Astrocyte of the spinal cord (primary cell): ENCODE results near the gene ERC1.

Experiments
- DNase-seq: peaks from one replicate; pipeline ENCODE4 v3.0.0; 2011; ENCODE audit warnings: low read depth, low spot score
- H3K4me3 ChIP-seq: 2 replicates; pipeline ENCODE4 v1.5.1; 2011; ENCODE audit warnings: low read depth, mild to moderate bottlenecking, low read length, moderate library complexity
- in situ Hi-C: cut with HindIII; loops from 2 replicates; pipeline ENCODE4 v1.10.0; 2017; ENCODE audit warnings: low sequenced_read_pairs
- TF ChIP-seq, protein P1 (sequence below): IDR thresholded peaks from 2 replicates; pipeline ENCODE4 v1.5.1; 2012; ENCODE audit warnings: low read depth, mild to moderate bottlenecking, low read length, inconsistent platforms

ERC1 gene

DNA sequence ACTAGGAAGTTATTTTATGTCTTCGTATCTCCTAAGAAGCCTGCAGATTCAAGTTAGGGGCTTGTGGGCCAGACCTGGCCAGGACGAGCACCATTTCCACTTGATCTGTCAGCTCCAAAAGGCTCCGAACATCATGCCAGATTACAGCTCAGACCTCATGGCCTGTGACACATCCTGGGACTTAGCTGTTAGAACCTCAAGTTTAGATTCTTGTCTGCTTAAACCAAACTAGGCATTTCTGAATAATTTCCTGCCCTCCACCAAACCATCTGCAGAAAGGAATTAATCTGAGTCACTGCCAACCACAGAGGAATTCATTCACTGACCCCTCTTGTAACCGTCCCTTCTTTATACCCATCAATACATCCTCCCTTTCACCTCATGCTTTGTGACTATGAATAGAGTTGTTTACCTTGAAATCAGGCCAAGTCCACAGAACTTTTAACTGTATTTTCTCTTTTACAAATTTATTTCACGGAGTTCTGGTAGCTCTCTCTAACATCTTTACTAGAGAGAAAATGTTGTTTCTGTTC lies 483.1 kb downstream of the ERC1 start:
- H3K4me3 ChIP-seq: no peak overlapping the region
- in situ Hi-C loops: no loop called here
- DNase-seq: peak; percentile 97
- TF ChIP-seq, protein P1, sequence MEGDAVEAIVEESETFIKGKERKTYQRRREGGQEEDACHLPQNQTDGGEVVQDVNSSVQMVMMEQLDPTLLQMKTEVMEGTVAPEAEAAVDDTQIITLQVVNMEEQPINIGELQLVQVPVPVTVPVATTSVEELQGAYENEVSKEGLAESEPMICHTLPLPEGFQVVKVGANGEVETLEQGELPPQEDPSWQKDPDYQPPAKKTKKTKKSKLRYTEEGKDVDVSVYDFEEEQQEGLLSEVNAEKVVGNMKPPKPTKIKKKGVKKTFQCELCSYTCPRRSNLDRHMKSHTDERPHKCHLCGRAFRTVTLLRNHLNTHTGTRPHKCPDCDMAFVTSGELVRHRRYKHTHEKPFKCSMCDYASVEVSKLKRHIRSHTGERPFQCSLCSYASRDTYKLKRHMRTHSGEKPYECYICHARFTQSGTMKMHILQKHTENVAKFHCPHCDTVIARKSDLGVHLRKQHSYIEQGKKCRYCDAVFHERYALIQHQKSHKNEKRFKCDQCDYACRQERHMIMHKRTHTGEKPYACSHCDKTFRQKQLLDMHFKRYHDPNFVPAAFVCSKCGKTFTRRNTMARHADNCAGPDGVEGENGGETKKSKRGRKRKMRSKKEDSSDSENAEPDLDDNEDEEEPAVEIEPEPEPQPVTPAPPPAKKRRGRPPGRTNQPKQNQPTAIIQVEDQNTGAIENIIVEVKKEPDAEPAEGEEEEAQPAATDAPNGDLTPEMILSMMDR: no peak

DNA sequence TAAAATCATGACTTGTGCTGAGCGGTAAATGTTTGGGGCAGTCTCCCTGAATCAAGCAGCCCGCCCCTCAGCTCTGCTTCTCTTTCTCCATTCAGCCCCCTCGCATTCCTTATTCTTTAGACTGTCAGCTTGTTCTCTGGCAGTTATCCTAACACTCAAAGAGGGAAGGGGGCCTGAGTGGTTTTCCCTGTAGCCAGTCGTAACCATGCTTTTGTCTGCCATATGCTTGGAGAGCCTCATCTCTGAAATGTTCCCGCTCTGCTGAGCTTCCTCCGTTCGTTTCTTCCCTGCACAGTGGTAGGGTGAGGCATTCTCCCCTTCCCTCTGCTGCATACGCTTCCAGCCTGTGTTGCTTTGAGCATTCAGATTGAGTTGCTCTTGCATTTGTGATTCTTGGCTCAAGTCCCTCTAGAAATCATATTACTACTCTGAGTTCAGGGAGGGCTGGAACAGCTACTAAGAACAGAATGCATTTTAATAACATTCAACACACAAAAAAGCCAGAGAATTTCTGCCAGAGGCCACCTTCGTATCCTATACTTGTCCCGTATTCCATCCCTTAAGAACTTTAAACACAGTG lies 483.6 kb downstream of the ERC1 start:
- DNase-seq: peak; percentile 96
- H3K4me3 ChIP-seq: no peak overlapping the region
- in situ Hi-C loops: no loop called here
- TF ChIP-seq, protein P1: no peak

- no peak overlapping the region for H3K4me3 ChIP-seq
- in situ Hi-C loops: no loop called here
- TF ChIP-seq, protein P1: no peak
- DNase-seq: no peak
Measured at GRCh38 chr12:1479645-1480044, 488.6 kb downstream of the ERC1 start.

DNA sequence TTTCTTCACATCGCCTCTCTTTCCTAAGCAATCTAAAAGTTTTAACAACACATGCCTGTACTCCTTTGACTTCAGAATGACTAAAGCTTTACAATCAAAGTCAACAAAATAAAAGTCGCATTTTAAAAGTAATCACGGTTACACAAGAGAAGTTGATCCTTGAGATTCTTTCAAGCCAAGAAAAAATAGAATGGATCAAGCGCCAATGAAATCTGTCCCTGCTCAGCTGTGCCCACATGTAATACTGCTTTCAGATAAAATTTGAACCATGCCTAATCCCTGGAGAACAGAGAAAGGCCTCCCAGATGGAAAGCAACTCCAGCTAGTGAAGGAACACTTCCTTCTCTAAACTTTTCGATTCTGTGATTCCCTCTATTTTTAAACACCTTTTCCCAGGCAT lies 490.3 kb downstream of the ERC1 start:
- no peak for DNase-seq
- H3K4me3 ChIP-seq: no peak overlapping the region
- TF ChIP-seq, protein P1: no peak
- in situ Hi-C loops: no loop called here

- in situ Hi-C loops: no loop called here
- TF ChIP-seq, protein P1: no peak
- no peak for DNase-seq
- H3K4me3 ChIP-seq: no peak overlapping the region
Measured at GRCh38 chr12:1481906-1482305, 490.9 kb downstream of the ERC1 start.

- no peak for DNase-seq
- TF ChIP-seq, protein P1: no peak
- no peak overlapping the region for H3K4me3 ChIP-seq
- in situ Hi-C loops: no loop called here
Measured at GRCh38 chr12:1488908-1489381, 497.9 kb downstream of the ERC1 start.
